RPMI7951 (cell line): ENCODE measurements around the gene MEGF10. TPM values are rescaled to one million over a fixed set of nuclear protein-coding genes. Genes with fewer than 3 reads are reported as not detected.

Experiments
- DNase-seq: peaks from one replicate; pipeline ENCODE4 v3.0.0-alpha.2; 2012; ENCODE audit warnings: low read depth
- total RNA-seq: library from RNA; depleted of rRNA; stranded (reverse); fragments of >200 nt; shearing (Covaris generic); gene quantifications from 2 replicates; pipeline ENCODE4 v1.2.3, GENCODE V29; 2014

MEGF10 gene
- total RNA-seq, 1 experiment from 2014 or later: 9.7 TPM

- no peak for DNase-seq
Measured at GRCh38 chr5:127434588-127434987, 144.0 kb downstream of the MEGF10 start.

- no peak for DNase-seq
Measured at GRCh38 chr5:127435821-127436220, 145.2 kb downstream of the MEGF10 start.

GRCh38 chr5:127439644-127440043 is 149.0 kb downstream of the MEGF10 start:
- no peak for DNase-seq

- no peak for DNase-seq
Measured at GRCh38 chr5:127440831-127441230, 150.2 kb downstream of the MEGF10 start.

GRCh38 chr5:127441799-127442484 is 151.3 kb downstream of the MEGF10 start:
- peak; percentile 21 for DNase-seq

GRCh38 chr5:127444171-127444570 is 153.6 kb downstream of the MEGF10 start:
- no peak for DNase-seq

- no peak for DNase-seq
Measured at GRCh38 chr5:127445328-127445727, 154.7 kb downstream of the MEGF10 start.

- no peak for DNase-seq
Measured at GRCh38 chr5:127446626-127447025, 156.0 kb downstream of the MEGF10 start.

- DNase-seq: peak; percentile 64
Measured at GRCh38 chr5:127447827-127448226, 157.2 kb downstream of the MEGF10 start.

GRCh38 chr5:127450046-127450445 is 159.4 kb downstream of the MEGF10 start:
- no peak for DNase-seq

GRCh38 chr5:127451096-127451495 is 160.5 kb downstream of the MEGF10 start:
- no peak for DNase-seq

- no peak for DNase-seq
Measured at GRCh38 chr5:127452626-127453025, 162.0 kb downstream of the MEGF10 start.

- no peak for DNase-seq
Measured at GRCh38 chr5:127471211-127471610, 180.6 kb downstream of the MEGF10 start.

- no peak for DNase-seq
Measured at GRCh38 chr5:127472700-127473099, 182.1 kb downstream of the MEGF10 start.

- DNase-seq: no peak
Measured at GRCh38 chr5:127486471-127486870, 195.9 kb downstream of the MEGF10 start.

GRCh38 chr5:127492854-127493738 is 202.5 kb downstream of the MEGF10 start:
- peak; percentile 51 for DNase-seq

GRCh38 chr5:127498548-127498947 is 208.0 kb downstream of the MEGF10 start:
- no peak for DNase-seq

- no peak for DNase-seq
Measured at GRCh38 chr5:127505905-127506304, 215.3 kb downstream of the MEGF10 start.

- no peak for DNase-seq
Measured at GRCh38 chr5:127506616-127507015, 216.0 kb downstream of the MEGF10 start.

GRCh38 chr5:127508644-127509373 is 218.2 kb downstream of the MEGF10 start:
- no peak for DNase-seq
